Mesenteric fat pad (tissue), 1 donor: ENCODE results near the gene DPYD. TPM values are rescaled to one million over a fixed set of nuclear protein-coding genes. Genes with fewer than 3 reads are reported as not detected.

ENCODE experiments used
- DNase-seq: peaks from one replicate; pipeline ENCODE4 v3.0.0-alpha.2; 2020; ENCODE audit warnings: low spot score
- total RNA-seq: library from RNA; stranded (reverse); fragmentation: NEBNext Ultra II Directional; extraction: Animal tissue kit (Norgen Biotek cat#: 25700); gene quantifications from one replicate; pipeline ENCODE4 v1.2.1, GENCODE V29; 2021
- donor health status: DM: yes; HTN: yes; CAD: no.

The DPYD gene
- total RNA-seq, 1 donor from 2014 or later, result 48.6 TPM

GRCh38 chr1:97160818-97161217, 760.0 kb downstream of the DPYD start:
- DNase-seq, result no peak

GRCh38 chr1:97159342-97159741, 761.5 kb downstream of the DPYD start:
- no peak for DNase-seq

- DNase-seq, result no peak
Observed at GRCh38 chr1:97158691-97159096, 762.1 kb downstream of the DPYD start.

- DNase-seq, result no peak
Observed at GRCh38 chr1:97157991-97158390, 762.8 kb downstream of the DPYD start.

DNA sequence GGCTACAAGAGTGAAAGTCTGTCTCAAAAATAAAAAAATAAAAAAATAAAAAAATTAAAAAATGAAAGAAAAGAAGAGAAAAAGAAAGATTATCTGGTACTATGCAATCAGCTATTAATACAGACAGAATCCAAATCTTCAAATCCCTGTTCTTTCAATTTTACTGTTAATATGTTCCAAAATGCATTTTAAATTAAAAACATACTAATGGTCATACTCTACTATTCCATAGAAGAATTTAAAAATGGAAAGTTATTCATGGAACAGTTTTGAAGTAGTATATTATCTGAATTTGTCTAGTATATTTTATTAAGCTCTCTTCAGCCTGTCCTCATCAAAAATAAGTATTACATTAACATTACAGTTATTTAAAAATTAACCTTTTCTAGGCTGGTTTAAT, 769.2 kb downstream of the DPYD start:
- no peak for DNase-seq

- DNase-seq, result no peak
Observed at GRCh38 chr1:97145321-97145956, 775.4 kb downstream of the DPYD start.

GRCh38 chr1:97144527-97144926, 776.3 kb downstream of the DPYD start:
- no peak for DNase-seq

DNA sequence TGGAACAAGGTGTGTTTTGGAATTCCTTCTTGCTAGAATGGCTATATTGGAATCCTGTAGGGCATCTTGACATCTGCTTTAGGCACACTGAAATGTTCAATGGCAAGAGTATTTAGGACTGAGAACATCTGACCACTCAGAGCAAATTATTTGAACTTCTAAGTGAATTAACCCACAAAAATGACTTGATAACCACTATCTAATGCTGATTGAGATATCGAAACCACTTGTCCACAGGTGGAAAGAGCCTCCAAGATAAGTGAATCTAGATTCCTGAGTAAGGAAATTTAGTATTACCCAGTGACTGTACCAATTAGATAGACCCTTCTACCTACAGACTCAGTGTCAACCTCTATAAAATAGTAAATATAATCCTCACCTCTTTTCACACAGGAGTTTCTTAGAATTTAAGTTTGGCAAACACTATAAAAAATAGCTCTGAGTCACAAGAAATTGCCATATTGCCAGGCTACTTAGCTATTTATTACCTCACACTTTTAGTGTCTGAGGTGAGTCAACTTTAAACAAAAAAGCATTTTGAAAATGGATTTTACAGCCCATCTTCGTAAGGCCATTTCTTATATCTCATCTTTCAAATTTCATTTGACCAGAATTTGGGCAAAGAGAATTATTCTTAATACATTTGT, 777.5 kb downstream of the DPYD start:
- DNase-seq, result no peak

GRCh38 chr1:97140611-97141010, 780.2 kb downstream of the DPYD start:
- no peak for DNase-seq

DNA sequence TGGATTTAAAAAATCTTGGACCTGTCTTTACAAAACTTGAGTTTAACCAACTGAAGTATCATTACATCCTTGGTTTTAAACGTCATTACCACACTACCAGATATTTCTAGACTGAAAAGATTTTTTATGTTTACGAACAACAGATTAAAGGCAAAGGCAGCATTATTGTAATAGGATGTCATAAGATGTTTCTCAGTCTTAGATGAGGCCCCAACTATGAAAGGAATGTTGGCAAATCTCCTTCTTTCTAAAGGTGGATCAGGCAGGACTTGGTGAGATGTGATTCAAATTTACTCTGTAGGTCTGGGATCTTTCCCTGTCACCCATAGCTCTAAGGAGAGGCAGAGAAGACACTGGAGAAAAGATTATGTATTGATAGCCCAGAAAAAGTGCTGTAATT, 781.3 kb downstream of the DPYD start:
- DNase-seq, result no peak

DNA sequence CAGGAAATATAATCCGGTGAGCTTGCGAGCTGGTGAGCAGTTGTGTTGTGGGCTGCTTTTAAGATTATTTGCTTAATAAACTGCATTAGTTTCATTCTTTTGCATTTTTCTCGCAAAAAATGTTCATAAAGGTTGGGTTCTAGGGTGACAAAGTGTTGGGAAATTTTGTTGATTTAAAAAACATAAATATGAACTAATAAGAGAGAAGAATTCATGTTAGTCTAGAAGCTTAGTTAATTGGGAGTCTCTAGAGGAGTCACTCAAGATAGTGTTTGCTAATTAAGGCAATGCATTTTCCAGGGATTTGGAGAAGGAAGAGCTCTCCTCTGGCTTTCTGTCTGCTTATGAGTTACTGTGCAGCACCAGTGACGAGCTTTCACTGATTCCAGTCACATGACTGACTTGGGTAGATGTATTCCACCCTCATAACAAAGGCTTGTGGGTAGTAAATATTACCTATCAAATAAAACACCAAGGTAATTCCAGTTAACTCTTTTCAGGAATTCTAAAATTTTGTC, 782.3 kb downstream of the DPYD start:
- DNase-seq, result no peak

GRCh38 chr1:97137862-97138514, 782.8 kb downstream of the DPYD start:
- no peak for DNase-seq

- DNase-seq, result no peak
Observed at GRCh38 chr1:97136996-97137395, 783.8 kb downstream of the DPYD start.

- no peak for DNase-seq
Observed at GRCh38 chr1:97135972-97136371, 784.9 kb downstream of the DPYD start.

- no peak for DNase-seq
Observed at GRCh38 chr1:97128426-97128825, 792.4 kb downstream of the DPYD start.

DNA sequence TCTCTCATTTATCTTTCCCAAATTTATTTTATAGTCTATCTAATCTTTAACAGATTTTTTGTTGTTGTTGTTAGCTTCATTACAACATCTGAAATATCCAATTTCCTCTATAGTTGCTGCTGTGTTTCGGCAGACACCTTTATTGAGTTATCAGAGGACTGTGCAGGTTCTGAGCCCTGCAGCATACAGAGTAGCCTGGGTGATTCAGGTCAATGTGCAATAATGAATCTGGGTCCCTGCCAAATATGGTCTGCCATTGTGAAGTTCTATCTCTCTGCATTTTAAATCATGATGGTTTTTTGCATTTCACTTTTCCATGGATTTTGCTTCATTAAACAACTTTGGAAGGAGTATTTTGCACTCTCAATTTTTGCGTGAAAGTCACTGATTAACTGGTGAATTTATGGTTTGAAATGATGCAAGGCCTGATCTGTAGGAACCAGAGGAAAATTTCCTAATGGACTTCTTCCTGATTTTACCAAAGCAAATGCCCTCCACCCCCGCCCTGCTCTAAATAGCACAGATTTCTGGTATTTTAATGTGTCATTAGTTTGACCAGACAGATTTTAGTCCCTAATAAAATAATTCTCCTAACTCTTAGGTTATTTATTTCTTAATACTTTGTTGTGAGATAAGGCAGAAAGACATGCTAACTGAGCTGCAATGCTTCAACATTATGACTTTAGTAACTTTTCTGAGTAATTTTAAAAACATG, 797.0 kb downstream of the DPYD start:
- DNase-seq, result no peak

DNA sequence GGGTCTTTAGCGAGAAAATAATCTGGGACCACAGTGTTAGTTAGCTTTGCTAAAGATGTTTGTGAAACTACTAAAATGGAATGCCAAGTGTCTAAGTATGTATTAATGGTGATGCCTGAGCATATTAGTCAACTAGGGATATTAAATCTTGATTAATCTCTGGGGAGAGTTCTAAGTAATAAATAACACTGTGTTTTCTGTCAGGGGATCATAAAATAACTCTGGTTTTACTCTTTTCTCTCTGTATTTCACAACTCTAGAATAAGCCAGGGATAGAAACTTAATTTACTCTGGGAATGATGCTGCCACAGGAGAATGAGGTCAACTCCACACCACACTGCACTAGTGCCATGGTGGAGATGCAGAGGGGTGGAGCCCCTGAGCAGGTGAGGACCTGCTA, 800.0 kb downstream of the DPYD start:
- DNase-seq, result no peak

DNA sequence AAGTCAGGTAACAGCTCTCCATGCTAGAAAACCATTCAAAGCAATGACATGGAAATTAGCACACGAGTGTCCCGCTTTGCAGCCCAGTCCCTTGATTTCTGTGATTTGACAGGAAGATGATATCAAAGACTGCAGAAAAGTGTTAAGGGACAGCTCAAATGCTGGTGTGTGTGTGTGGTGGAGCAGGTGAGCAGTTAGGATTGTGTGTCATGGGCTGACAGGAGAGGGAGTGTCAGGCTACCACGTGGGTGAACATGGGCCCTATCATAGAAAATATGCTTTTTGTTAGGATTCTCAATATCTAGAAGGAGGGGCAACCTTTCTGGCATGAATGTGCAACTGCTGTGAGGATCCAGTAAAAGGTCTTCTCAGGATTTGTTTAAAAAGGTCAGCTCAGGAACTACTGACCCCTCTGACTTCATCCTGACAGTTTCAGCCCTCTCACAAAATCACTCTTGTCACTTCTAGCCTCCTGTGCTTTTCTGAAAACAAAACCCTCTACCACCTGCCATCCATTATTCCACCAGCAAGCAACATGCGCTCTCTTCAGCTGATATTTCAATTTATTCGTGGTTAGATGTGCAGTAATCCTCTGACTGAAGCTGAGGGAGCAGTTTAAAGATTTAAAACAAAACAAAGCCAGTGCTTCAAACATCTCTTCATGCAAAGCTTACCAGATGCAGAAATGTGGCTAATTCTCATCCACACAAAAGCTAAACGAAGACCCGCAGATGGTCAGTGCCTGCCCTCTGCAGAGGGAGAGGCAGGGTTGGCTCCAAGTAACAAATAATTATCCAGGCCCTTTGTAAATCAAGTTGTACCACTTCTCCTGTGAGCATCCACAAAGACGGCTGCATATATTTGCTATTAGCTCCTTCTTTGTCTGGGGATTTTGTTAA, 801.3 kb downstream of the DPYD start:
- DNase-seq, result no peak

DNA sequence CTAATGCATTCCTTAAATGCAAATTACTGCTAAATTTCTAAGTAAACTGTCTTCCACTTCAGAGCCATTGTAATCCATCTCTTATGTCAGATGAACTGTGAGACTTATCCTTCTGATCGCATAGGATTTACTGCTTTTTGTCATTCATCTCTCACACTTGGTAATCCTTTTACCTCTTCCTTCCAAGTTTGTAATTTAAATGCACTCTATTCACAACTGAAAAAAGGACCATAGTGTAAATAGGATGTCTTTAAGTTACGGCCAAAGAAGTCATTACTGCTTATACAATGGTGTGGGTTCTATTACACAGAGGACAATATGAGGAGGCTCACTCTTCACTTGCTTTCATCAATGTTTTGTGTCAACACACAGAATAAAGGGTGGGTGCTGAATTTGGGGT, 806.0 kb downstream of the DPYD start:
- no peak for DNase-seq

DNA sequence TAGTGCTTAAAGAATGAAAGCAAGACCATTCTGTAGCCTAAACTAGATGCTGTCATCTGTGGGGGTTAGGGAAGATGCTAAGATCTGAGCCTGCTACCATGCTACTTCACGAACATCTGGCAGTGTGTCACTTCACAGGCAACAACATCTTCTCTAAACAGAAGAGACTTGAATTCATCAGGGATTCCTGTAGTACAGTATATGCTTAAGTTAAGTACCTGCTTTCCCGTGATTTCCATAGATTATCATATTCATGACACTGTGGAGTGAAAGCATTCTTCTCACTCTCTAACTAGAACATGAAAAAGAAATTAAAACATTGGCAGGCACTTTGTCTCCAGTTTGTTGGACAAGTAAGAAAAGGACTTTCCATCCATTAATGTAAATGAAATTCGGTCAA, 808.4 kb downstream of the DPYD start:
- DNase-seq, result no peak

- no peak for DNase-seq
Observed at GRCh38 chr1:97108179-97108578, 812.7 kb downstream of the DPYD start.
